UCSD-AML1 (cell line): ENCODE data around the gene BCAS1.
A peak's percentile ranks its signal among the peaks of the same experiment; 100 is the strongest.

ENCODE experiments used
- DNase-seq: peaks from one replicate; lab custom pipeline; 2025; ENCODE audit not compliant: unreplicated experiment; lab: John Stamatoyannopoulos, UW

BCAS1 gene

GRCh38 chr20:53947501-53948195, 122.7 kb downstream of the BCAS1 start:
- DNase-seq, result no peak

- no peak for DNase-seq
These were observed 124.3 kb downstream of the BCAS1 start for GRCh38 chr20:53946106-53946505.

GRCh38 chr20:53945478-53945877, 124.9 kb downstream of the BCAS1 start:
- no peak for DNase-seq

- DNase-seq, result no peak
These were observed 125.6 kb downstream of the BCAS1 start for GRCh38 chr20:53944796-53945195.

- DNase-seq, result peak; percentile 20
These were observed 126.7 kb downstream of the BCAS1 start for GRCh38 chr20:53943522-53944291.

GRCh38 chr20:53942973-53943372, 127.4 kb downstream of the BCAS1 start:
- DNase-seq, result no peak

- DNase-seq, result no peak
These were observed 128.0 kb downstream of the BCAS1 start for GRCh38 chr20:53942472-53942816.

GRCh38 chr20:53941680-53942471, 128.5 kb downstream of the BCAS1 start:
- DNase-seq, result peak; percentile 21

GRCh38 chr20:53940907-53941545, 129.4 kb downstream of the BCAS1 start:
- peak; percentile 36 for DNase-seq

GRCh38 chr20:53940360-53940702, 130.1 kb downstream of the BCAS1 start:
- no peak for DNase-seq

GRCh38 chr20:53939572-53940359, 130.6 kb downstream of the BCAS1 start:
- peak; percentile 90 for DNase-seq

GRCh38 chr20:53939190-53939571, 131.2 kb downstream of the BCAS1 start:
- no peak for DNase-seq

GRCh38 chr20:53938739-53939138, 131.7 kb downstream of the BCAS1 start:
- DNase-seq, result no peak

GRCh38 chr20:53937929-53938367, 132.4 kb downstream of the BCAS1 start:
- DNase-seq, result no peak

- DNase-seq, result no peak
These were observed 133.1 kb downstream of the BCAS1 start for GRCh38 chr20:53937339-53937741.

- no peak for DNase-seq
These were observed 134.9 kb downstream of the BCAS1 start for GRCh38 chr20:53935344-53936084.

- DNase-seq, result peak; percentile 42
These were observed 135.7 kb downstream of the BCAS1 start for GRCh38 chr20:53934421-53935343.

- DNase-seq, result no peak
These were observed 137.1 kb downstream of the BCAS1 start for GRCh38 chr20:53933232-53933846.
